WTC11 (cell line): ENCODE results near the gene IL17RE. TPM values are rescaled to one million over a fixed set of nuclear protein-coding genes. Genes with fewer than 3 reads are reported as not detected.
A peak's percentile ranks its signal among the peaks of the same experiment; 100 is the strongest.

Source experiments
- AR ChIP-seq: fragments of 250-450 bp; sonication (Bioruptor Pico); IDR thresholded peaks from 2 replicates; pipeline ENCODE4 v1.9.0; 2021; ENCODE audit warnings: mild to moderate bottlenecking
- CTCF ChIP-seq: fragments of 200-600 bp; IDR thresholded peaks from 2 replicates; pipeline ENCODE4 v1.8.0; 2022; ENCODE audit warnings: antibody characterized with exemption
- E2F4 ChIP-seq: sonication (generic); formaldehyde crosslinking; IDR thresholded peaks from 2 replicates; pipeline ENCODE4 v1.8.1; 2022; ENCODE audit warnings: low read depth, mild to moderate bottlenecking, moderate library complexity, missing genetic modification reagents, borderline replicate concordance
- EMX1 ChIP-seq: fragments of 250-450 bp; sonication (Bioruptor Pico); IDR thresholded peaks from 2 replicates; pipeline ENCODE4 v1.8.0; 2021; ENCODE audit warnings: mild to moderate bottlenecking
- FOXP4 ChIP-seq: sonication (generic); formaldehyde crosslinking; IDR thresholded peaks from 2 replicates; pipeline ENCODE4 v1.8.0; 2022; ENCODE audit warnings: mild to moderate bottlenecking, missing genetic modification reagents
- NR3C1 ChIP-seq: sonication (generic); formaldehyde crosslinking; conservative IDR thresholded peaks from 2 replicates; pipeline ENCODE4 v1.8.1; 2023; ENCODE audit warnings: low read depth, mild to moderate bottlenecking, missing genetic modification reagents
- PREB ChIP-seq: sonication (generic); formaldehyde crosslinking; IDR thresholded peaks from 2 replicates; pipeline ENCODE4 v1.8.1; 2022; ENCODE audit warnings: mild to moderate bottlenecking, missing genetic modification reagents, moderate library complexity, borderline replicate concordance
- PRRX2 ChIP-seq: fragments of 250-450 bp; sonication (Bioruptor Pico); IDR thresholded peaks from 2 replicates; pipeline ENCODE4 v1.8.0; 2021; ENCODE audit warnings: mild to moderate bottlenecking
- RELA ChIP-seq: sonication (generic); formaldehyde crosslinking; IDR thresholded peaks from 2 replicates; pipeline ENCODE4 v1.8.1; 2022; ENCODE audit warnings: missing genetic modification reagents, mild to moderate bottlenecking, borderline replicate concordance
- SMAD4 ChIP-seq: sonication (generic); formaldehyde crosslinking; IDR thresholded peaks from 2 replicates; pipeline ENCODE4 v1.8.0; 2022; ENCODE audit warnings: mild to moderate bottlenecking, missing genetic modification reagents
- ZBTB21 ChIP-seq: sonication (generic); formaldehyde crosslinking; IDR thresholded peaks from 2 replicates; pipeline ENCODE4 v1.8.1; 2023; ENCODE audit warnings: mild to moderate bottlenecking, missing genetic modification reagents, borderline replicate concordance
- ZBTB43 ChIP-seq: sonication (generic); formaldehyde crosslinking; IDR thresholded peaks from 2 replicates; pipeline ENCODE4 v1.8.1; 2023; ENCODE audit warnings: mild to moderate bottlenecking, missing genetic modification reagents
- ZNF219 ChIP-seq: sonication (generic); formaldehyde crosslinking; IDR thresholded peaks from 2 replicates; pipeline ENCODE4 v1.8.0; 2023; ENCODE audit warnings: missing genetic modification reagents, mild to moderate bottlenecking, borderline replicate concordance
- ZNF317 ChIP-seq: sonication (generic); formaldehyde crosslinking; IDR thresholded peaks from 2 replicates; pipeline ENCODE4 v1.8.1; 2023; ENCODE audit warnings: low read depth, mild to moderate bottlenecking, moderate library complexity, missing genetic modification reagents, borderline replicate concordance
- ZNF396 ChIP-seq: fragments of 250-450 bp; sonication (Bioruptor Pico); IDR thresholded peaks from 2 replicates; pipeline ENCODE4 v1.8.0; 2021; ENCODE audit warnings: mild to moderate bottlenecking, moderate library complexity, borderline replicate concordance
- ZNF425 ChIP-seq: fragments of 250-450 bp; sonication (Bioruptor Pico); conservative IDR thresholded peaks from 2 replicates; pipeline ENCODE4 v1.9.0; 2021; ENCODE audit warnings: mild to moderate bottlenecking
- ZNF532 ChIP-seq: fragments of 250-450 bp; sonication (Bioruptor Pico); IDR thresholded peaks from 2 replicates; pipeline ENCODE4 v1.9.0; 2021; ENCODE audit warnings: mild to moderate bottlenecking, borderline replicate concordance
- total RNA-seq: library from RNA; stranded (reverse); gene quantifications from 3 replicates; pipeline ENCODE4 v1.2.3, GENCODE V29; 2021
- TF ChIP-seq, protein P1 (sequence below): fragments of 250-450 bp; sonication (Bioruptor Pico); IDR thresholded peaks from 2 replicates; pipeline ENCODE4 v1.9.0; 2021; ENCODE audit warnings: moderate library complexity, mild to moderate bottlenecking, inconsistent platforms, borderline replicate concordance

The IL17RE gene
- total RNA-seq, 1 experiment from 2014 or later, result 4.2 TPM

- no peak for TF ChIP-seq CTCF
- no peak for TF ChIP-seq AR (CRISPR knock-in tag)
- no peak for TF ChIP-seq EMX1 (CRISPR knock-in tag)
- TF ChIP-seq ZNF396 (CRISPR knock-in tag), result no peak
- no peak for TF ChIP-seq ZNF317 (CRISPR knock-in tag)
- TF ChIP-seq PRRX2 (CRISPR knock-in tag), result no peak
- TF ChIP-seq ZNF219 (CRISPR knock-in tag), result 0 out of 2 replicates have a peak, but pooled peaks have one; percentile 50
- no peak for TF ChIP-seq SMAD4 (CRISPR knock-in tag)
- TF ChIP-seq E2F4 (CRISPR knock-in tag), result no peak
- no peak for TF ChIP-seq ZNF425
- TF ChIP-seq ZNF532 (CRISPR knock-in tag), result no peak
- peak; percentile 19; the same call in 1 of the 2 replicates for TF ChIP-seq PREB (CRISPR knock-in tag)
- no peak for TF ChIP-seq ZBTB21 (CRISPR knock-in tag)
- no peak for TF ChIP-seq NR3C1 (CRISPR knock-in tag)
- TF ChIP-seq RELA (CRISPR knock-in tag), result peak; percentile 81
- 0 out of 2 replicates have a peak, but pooled peaks have one; percentile 71 for TF ChIP-seq ZBTB43
- TF ChIP-seq FOXP4 (CRISPR knock-in tag), result 0 out of 2 replicates have a peak, but pooled peaks have one; percentile 54
- TF ChIP-seq, protein P1, sequence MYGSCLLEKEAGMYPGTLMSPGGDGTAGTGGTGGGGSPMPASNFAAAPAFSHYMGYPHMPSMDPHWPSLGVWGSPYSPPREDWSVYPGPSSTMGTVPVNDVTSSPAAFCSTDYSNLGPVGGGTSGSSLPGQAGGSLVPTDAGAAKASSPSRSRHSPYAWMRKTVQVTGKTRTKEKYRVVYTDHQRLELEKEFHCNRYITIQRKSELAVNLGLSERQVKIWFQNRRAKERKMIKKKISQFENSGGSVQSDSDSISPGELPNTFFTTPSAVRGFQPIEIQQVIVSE (CRISPR knock-in tag), result no peak
These were observed 44.7 kb downstream of the IL17RE start (continued) for GRCh38 chr3:9947025-9947995.
